GM18508 (cell line): ENCODE results near the gene EFNA1.

ENCODE experiments used
- ATAC-seq: cut with Tn5 transposase; IDR thresholded peaks from one replicate; pipeline ENCODE4 v1.9.1; 2021; ENCODE audit warnings: moderate number of reproducible peaks; ENCODE audit not compliant: insufficient read depth, unreplicated experiment

EFNA1 gene

DNA sequence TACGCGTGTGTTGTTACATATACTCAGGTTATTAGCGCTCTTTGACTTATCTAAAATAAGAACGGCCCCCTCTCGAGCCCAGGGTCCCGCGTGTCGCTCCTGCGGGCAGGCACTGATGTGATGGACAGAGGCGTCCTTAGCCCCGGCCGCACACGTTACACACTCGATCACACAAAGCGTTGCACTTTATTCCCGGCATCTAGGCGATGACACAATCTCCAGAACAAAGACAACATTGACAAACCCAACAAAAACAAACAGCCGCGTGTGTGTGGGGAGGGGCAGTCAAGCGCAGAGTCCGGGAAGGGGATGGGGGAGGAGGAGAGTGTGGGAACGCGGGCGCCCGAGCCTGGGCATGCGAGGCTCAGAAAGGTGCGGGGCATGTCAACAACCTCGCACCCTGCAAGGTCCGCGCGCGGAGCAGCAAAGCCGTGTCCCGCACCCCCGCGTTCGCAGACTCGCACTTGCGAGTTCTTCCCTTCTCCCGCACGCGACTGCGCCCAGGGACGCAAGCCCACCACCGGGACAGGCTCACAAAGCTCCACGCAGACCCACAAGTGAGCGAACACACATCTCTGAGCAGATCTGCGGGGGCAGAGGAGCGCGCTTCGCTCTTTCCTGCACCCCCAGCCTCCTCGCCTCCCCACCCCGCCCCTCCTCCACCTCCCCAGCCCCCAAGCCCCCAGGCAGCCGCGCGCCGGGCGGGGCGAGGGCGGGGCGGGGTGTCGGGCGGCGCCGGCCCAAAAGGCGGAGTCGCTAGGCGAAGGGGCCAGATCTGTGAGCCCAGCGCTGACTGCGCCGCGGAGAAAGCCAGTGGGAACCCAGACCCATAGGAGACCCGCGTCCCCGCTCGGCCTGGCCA is at the start of gene EFNA1:
Gene EFNA1, plus strand, starts transcription at position 772 of the 862 bp plus-strand sequence. CDS start 102 bp downstream, outside the sequence.
- no peak for ATAC-seq

DNA sequence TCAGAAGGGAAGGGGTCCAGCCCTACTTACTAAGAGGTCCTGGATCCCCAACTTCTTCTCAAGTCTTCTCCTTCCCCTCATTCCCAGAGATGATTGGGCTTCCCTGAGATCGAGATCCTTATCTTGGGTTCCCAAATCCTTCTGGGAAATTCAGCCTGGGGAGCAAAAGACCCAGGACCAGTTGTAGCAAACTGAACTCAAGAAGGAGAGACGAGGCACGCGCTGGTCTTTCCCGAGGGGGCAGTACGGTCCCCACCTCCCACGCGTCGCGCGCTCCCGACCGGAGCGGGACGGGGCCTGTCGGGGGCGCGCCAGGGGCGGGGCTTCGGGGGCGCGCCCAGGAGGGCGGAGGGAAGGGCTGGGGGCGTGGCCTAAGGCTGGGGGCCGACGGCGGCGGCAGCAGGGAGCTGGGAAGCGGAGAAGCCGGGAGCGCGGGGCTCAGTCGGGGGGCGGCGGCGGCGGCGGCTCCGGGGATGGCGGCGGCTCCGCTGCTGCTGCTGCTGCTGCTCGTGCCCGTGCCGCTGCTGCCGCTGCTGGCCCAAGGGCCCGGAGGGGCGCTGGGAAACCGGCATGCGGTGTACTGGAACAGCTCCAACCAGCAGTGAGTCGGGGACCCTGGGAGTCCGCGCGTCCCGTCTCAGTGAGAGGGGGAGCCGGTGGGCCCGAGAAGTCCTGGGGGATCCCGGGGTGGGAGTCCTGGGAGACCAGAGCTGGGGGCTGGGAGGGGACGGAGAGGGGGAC is 49.0 kb upstream of the EFNA1 start, which contains the start of gene EFNA3:
Gene EFNA3, plus strand, starts transcription at position 369 of the 741 bp plus-strand sequence. Its CDS starts 105 bp downstream, at position 474.
- no peak for ATAC-seq

DNA sequence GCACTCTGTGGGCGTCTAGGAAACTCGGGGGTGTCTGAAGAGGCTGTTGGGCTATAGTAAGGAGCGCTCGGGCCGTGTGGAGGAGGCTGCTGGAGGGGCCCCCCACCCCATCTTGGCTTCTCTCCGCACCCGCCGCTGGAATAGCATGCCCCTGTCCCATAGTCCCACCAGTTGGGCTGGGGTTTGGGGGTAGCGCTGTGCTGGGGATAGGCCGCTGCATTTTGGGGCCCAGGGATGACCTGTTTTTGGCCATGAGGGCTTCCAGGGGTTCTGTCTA is 48.5 kb upstream of the EFNA1 start:
- ATAC-seq, result no peak

- no peak for ATAC-seq
Measured at GRCh38 chr1:155079487-155080311, 48.0 kb upstream of the EFNA1 start.

- no peak for ATAC-seq
Measured at GRCh38 chr1:155080312-155081228, 47.1 kb upstream of the EFNA1 start.

DNA sequence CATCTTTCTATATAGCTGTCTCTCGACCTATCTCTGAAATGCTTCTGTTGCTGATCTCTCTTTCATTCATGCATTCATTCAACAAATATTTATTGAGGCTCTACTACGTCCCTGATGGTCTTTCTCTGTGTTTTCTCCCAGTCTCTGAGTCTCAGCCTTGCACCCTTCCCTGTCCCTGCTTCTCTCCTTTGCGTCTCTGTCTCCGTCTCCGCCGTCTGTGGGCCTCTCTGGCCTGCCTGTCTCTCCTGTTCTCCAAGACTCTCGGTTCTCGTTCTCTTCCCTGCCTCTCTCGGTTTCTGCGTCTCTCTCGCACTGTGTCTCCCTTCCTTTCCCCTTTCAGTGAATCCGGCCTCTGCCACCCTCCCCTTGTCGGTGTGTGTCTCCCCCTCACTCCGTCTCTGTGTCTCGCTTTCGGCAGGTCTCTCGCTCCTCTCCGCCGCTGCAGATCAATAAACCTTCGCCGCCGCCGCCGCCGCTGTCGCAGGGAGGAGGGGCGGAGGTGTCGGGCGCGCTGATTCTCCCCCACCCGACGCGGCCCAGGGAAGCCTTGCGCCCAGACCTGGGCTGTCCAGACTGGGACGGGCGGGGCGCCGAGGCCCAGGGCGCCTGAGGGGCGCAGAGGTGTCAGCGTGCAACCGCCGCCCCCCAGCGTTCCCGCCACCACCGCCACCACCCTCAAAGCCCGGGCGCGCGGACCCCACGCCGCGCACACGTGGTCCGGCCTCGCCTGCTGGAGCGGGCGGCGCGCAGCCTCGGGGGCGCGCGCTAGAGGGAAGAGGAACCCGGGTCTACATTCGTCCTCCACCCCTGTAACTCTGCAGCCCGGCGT is 46.0 kb upstream of the EFNA1 start:
- no peak for ATAC-seq

GRCh38 chr1:155082301-155083051 is 45.2 kb upstream of the EFNA1 start:
- ATAC-seq, result no peak

DNA sequence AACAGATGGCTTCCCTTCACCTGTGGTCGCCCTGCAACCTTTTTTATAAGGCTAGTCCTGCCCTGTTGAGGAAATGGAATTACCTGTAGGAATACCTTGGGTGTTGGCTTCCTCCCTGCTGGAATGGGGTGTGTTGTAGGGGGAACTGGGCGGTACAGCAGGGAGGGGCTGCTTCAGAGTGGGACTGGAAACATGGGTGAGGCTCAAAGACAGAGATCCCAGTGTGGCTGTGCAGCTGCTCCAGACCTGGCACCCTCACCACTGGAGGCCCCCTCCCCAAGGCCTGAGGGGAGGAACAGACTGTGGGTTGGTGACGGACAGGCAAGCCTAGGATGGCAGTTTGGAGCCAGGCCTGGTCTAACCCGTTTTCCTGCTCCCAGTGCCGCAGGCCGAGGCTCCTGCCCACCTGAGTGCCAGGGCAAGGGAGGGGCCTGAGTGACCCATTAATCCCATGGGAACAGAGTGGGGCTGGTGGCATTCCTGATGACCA is 44.6 kb upstream of the EFNA1 start:
- ATAC-seq, result no peak

- no peak for ATAC-seq
Measured at GRCh38 chr1:155083865-155084721, 43.6 kb upstream of the EFNA1 start.

GRCh38 chr1:155084722-155085503 is 42.8 kb upstream of the EFNA1 start:
- ATAC-seq, result peak; percentile 50

DNA sequence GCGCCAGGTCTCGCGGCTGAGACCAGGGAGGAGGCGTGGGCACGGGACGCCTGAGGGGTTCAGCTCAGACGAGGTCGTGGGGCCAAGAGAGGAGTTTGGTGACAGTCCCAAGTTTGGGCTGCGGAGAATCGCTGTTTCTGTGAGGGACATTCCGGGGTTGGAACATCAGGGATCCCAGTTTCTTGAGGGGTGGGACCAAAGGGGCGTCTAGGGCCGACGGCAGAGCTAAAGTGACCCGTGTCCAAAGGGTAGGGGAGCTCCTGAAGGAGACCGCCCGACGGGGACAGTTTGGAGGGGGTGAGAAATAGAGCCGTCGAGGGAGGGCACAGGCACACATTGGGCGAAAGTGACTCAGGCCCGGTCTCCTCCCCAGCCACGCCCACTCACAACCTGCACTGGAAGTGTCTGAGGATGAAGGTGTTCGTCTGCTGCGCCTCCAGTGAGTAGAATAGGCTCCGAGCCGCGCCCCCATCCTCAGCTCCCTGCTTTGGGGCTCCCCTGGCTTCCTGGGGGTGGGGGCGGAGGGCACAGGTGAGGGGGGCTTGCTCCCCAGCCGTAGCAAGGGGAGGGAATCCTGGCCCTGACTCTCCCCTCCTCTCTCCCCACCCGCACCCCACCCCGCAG is 42.1 kb upstream of the EFNA1 start:
- ATAC-seq, result no peak

DNA sequence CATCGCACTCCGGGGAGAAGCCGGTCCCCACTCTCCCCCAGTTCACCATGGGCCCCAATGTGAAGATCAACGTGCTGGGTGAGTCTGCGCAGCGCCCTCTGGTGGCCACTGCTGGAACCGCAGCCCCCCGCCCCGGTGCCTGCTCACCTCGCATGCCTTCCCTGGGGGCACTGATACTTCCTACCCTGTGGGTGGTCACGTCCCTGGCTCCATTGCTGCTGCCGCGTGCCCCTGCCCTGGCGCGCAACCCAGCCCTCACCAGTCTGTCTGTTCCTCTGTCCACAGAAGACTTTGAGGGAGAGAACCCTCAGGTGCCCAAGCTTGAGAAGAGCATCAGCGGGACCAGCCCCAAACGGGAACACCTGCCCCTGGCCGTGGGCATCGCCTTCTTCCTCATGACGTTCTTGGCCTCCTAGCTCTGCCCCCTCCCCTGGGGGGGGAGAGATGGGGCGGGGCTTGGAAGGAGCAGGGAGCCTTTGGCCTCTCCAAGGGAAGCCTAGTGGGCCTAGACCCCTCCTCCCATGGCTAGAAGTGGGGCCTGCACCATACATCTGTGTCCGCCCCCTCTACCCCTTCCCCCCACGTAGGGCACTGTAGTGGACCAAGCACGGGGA is 41.4 kb upstream of the EFNA1 start:
- no peak for ATAC-seq

DNA sequence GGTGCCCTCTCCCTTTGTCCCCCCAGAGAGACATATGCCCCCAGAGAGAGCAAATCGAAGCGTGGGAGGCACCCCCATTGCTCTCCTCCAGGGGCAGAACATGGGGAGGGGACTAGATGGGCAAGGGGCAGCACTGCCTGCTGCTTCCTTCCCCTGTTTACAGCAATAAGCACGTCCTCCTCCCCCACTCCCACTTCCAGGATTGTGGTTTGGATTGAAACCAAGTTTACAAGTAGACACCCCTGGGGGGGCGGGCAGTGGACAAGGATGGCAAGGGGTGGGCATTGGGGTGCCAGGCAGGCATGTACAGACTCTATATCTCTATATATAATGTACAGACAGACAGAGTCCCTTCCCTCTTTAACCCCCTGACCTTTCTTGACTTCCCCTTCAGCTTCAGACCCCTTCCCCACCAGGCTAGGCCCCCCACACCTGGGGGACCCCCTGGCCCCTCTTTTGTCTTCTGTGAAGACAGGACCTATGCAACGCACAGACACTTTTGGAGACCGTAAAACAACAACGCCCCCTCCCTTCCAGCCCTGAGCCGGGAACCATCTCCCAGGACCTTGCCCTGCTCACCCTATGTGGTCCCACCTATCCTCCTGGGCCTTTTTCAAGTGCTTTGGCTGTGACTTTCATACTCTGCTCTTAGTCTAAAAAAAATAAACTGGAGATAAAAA is 40.7 kb upstream of the EFNA1 start:
- no peak for ATAC-seq

- ATAC-seq, result no peak
Measured at GRCh38 chr1:155091071-155092051, 36.3 kb upstream of the EFNA1 start.
